NCI-H1092 treated with DMSO at 0.1 percent for 48 hours (cell line): ENCODE data around the gene OR56B1.
"Not testable (repeated sequence)": the region's sequence is repeated elsewhere in the genome, so short reads cannot be mapped to it uniquely, and the experiment has no call there.

Experiments used
- DNase-seq: peaks from one replicate; lab custom pipeline; 2025; lab: John Stamatoyannopoulos, UW

Gene OR56B1, protein sequence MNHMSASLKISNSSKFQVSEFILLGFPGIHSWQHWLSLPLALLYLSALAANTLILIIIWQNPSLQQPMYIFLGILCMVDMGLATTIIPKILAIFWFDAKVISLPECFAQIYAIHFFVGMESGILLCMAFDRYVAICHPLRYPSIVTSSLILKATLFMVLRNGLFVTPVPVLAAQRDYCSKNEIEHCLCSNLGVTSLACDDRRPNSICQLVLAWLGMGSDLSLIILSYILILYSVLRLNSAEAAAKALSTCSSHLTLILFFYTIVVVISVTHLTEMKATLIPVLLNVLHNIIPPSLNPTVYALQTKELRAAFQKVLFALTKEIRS

DNA sequence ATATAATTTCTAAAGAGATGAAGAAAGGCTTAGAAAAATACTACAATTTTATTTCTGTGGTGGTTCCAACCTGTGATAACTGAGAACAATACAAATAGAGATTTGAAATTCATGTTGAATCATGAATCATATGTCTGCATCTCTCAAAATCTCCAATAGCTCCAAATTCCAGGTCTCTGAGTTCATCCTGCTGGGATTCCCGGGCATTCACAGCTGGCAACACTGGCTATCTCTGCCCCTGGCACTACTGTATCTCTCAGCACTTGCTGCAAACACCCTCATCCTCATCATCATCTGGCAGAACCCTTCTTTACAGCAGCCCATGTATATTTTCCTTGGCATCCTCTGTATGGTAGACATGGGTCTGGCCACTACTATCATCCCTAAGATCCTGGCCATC, at the start of gene OR56B1:
OR56B1 (plus strand) TSS at position 53 of the 400 bp plus-strand sequence; CDS start at position 122, 69 bp downstream.
- DNase-seq: no peak

DNA sequence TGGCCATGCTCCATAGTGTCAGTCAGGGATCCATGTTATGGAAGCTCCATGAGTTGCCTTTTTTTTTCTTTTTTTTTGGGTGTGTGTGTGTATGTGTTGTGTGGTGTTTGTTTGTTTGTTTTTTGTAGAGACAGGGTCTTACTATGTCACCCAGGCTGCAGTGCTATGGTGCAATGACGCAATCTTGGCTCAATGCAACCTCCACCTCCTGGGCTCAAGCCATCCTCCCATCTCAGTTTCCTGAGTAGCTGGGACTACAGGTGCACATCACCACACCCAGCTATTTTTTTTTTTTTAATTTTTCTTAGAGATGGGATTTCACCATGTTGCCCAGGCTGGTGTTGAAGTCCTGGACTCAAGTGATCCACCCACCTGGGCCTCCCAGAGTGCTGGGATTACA, 47.8 kb upstream of the OR56B1 start:
- DNase-seq: no peak

DNA sequence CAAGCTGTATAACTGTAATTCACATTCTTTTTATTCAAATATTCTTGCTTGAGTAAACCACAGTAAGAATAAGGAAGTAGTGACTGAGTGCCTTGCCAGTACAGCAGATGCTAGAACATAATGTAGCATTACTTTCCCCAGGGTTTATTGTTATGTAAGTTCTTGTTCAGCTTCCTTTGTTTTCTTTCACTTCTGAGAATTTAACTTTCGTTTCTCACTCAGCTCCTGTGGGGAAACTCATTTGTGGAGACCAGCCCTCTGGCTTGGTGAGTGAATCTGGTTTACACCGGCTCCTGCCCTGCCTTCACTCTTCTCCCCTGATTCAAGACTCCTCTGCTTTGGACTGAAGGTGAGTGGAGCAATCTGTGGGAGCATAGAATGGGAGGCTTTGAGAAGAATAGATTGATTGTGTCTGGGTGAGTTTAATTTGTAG, 46.7 kb upstream of the OR56B1 start, which contains the start of gene TRIM22:
TRIM22 (plus strand) TSS at position 240 of the 433 bp plus-strand sequence. CDS start 6,443 bp downstream, outside the sequence.
- no peak for DNase-seq

DNA sequence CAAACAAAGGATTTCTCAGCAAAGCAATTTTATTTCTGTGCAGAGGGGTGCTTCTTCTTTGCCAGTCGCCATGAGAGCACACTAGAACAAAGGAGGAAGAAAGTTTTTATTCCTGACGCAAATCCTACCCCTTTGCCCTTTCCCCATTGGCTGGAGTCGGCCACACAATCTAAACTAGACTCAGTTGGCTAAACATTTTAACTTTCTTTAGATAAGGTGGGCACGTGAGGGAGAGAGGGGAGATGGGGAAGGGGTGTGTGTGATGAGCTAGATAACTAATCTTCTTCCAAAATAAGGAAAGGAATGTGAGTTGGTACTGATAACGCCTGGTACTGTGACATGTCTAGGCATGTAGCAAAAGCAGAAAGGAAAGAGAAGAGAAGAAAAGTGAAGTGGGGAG, 46.0 kb upstream of the OR56B1 start:
- DNase-seq: no peak

DNA sequence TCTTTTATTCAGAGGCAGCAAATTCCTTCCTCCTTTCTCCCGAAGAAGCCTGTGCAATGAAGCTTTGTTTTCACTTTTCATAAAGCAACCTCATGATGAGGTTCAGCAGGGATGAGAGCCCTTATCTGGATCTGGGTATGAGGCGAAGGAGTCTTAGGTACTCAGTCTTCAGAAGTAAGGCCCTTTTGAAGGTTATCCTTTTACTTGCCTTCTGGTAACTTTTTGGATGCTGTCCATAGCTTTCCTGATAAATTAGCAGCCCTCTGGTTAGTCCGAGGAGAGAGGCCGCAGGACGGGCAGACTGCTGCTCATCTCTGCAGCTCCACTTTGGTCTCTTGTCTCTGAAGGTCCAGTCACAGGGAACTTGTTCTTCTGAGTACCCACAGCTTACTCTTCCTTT, 45.5 kb upstream of the OR56B1 start:
- no peak for DNase-seq

DNA sequence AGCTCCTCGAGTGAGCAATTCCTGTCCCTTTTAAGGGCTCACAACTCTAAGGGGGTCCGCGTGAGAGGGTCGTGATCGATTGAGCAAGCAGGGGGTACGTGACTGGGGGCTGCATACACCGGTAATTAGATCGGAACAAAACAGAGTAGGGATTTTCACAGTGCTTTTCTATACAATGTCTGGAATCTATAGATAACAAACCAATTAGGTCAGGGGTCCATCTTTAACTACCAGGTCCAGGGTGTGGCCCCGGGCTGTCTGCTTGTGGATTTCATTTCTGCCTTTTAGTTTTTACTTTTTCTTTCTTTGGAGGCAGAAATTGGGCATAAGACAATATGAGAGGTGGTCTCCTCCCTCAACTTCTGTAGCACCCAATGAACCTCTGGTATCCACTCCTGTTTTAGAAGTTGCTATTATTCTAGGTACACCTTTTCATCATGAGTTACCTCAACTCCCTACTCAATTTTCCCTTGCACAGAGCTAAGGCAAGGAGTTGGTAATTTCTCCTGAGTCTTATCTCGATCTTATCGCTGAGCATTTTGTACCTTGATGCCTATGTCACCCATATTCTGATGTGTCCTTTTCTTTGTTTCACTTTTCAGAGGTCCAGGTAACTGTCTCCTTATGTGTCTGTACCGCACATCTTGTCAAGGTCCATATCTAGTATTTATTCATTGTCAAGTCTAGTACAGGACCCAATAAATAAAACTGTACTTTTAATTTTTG, 44.8 kb upstream of the OR56B1 start:
- not testable (repeated sequence) for DNase-seq

DNA sequence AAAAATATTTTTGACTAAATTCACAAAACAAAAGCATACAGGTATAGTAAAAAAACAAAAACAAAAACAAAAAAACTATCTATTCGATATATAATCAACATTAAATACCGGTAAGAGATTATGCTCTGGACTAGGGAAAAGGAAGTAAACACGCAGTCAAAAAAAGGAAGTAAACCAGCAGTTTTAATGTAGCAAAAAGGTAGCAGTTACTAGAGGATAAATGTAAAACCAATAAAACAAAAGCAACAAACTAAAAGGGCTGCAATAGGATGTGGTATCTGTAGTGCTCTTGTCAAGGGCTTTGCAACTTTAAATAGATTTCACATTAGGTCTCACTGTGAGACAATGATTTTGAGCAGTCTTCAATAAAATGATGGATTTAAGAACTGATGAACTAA, 44.3 kb upstream of the OR56B1 start:
- no peak for DNase-seq

DNA sequence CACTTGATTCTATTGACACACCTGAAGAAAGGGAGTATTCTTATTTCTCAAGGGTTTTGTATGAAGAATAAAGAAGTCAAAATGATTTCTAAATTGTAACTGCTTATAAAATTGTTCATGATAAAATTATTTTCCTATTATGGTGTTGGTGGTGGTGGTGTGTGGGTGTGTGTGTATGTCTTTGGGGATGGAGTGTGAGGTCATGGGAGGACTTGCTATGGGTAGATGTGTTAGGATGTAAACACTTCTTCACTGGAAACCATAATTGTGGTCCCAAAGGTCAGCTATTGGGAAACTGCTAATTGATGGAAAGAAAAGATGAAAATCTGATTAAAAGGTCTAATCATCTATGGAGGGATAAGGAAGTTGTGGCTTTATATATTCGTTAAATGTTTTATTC, 41.6 kb upstream of the OR56B1 start:
- no peak for DNase-seq

DNA sequence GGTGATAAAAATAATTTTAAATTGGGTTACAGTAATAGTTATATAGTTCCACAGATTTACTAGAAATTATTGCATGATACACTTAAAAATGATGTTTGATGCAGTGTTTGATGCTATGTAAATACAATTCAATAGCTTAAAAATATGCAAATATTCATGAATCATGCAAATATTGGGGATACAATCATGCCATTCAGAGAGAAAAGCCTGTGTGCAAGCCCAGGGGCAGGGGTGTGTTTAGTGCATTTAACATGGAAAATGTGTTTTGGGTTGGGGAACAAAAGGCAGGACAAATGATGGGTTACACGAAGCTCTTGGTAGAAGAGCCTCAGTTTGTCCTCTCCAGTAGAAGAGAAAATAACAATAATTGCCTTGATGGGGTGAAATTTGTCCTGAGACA, 40.7 kb upstream of the OR56B1 start:
- DNase-seq: no peak

DNA sequence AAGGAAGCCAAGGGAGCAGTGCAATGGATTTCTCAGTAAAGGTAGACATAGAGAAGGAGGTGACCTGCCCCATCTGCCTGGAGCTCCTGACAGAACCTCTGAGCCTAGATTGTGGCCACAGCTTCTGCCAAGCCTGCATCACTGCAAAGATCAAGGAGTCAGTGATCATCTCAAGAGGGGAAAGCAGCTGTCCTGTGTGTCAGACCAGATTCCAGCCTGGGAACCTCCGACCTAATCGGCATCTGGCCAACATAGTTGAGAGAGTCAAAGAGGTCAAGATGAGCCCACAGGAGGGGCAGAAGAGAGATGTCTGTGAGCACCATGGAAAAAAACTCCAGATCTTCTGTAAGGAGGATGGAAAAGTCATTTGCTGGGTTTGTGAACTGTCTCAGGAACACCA, 40.0 kb upstream of the OR56B1 start:
- no peak for DNase-seq

DNA sequence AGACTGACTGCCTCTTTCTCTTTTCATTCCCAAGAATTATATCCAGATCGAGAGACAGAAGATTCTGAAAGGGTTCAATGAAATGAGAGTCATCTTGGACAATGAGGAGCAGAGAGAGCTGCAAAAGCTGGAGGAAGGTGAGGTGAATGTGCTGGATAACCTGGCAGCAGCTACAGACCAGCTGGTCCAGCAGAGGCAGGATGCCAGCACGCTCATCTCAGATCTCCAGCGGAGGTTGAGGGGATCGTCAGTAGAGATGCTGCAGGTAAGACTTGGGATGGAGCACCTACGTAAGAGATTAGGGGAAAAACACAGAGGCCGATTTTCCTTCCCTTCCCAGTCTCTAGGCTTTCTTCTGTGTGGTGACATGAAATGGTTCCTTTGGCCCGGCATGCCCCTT, 38.0 kb upstream of the OR56B1 start:
- DNase-seq: no peak

DNA sequence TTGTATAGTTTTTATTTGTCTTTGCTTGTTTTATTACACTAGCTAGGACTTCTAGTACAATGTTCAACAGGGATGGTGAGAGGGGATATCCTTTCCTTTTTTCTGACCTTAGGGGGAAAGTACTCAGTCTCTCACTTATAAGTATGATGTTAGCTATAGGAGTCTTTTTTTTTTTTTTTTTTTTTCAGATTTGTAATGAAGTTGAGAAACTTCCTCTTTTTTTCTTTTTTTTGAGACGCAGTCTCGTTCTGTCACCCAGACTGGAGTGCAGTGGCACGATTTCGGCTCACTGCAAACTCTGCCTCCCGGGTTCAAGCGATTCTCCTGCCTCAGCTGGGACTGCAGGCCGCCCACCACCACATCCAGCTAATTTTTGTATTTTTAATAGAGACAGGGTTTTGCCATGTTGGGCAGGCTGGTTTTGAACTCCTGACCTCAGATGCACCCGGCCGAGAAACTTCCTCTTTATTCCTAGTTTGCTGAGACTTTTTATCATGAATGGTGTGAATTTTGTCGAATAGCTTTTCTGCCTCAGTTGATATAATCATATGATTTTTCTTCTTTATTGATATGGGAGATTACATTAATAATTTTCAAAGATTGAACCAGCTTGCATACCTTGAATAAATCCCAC, 35.7 kb upstream of the OR56B1 start:
- DNase-seq: no peak

DNA sequence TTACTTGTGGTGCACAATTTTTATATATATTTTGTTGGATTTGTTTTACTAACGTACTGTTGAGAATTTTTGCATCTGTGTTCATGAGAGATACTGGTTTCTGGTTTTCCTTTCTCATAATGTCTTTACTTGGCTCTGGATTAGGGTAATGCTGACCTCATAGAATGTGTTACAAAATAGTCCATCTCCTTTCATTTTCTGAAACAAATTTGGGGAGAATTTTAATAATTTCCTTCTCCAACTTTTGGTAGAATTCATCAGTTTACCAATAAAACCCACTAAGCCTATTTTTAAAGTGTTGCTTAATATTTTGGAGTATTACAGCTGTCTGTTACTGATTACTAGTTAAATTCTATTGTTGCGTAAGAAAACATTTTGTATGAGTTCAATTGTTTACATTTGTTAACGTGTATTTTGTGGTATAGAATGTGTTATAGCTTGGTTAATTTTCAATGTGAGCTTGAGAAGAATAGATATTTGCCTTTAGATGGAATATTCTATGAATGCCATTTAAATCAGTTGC, 35.1 kb upstream of the OR56B1 start:
- no peak for DNase-seq

DNA sequence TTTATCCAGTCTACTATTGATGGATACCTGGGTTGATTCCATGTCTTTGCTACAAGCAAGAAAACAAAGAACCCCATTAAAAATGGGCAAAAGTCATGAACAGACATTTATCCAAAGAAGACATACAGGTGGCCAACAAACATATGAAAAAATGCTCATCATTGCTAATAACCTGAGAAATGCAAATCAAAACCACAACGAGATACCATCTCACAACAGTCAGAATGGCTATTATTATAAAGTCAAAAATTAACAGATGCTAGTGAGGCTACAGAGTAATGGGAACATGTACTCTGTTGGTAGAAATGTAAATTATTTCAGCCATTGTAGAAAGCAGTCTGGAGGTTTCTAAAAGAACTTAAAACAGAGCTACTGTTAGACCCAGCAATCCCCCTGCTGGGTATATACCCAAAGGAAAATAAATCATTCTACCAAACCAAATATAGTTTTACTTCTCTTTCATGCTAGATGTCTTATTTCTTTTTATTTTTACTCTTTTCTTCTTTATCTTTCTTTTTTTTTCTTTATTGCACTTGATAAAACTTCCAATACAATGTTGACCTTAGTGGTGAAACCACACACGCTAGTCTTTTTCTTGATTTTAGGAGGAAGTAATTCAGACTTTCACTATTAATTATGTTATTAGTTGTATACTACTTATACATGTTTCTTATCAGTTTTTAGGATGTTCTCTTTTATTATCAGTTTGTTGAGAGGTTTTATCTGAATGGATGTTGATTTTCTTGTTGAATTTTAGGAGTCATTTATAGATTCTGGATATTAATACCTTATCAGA, 32.3 kb upstream of the OR56B1 start:
- no peak for DNase-seq

DNA sequence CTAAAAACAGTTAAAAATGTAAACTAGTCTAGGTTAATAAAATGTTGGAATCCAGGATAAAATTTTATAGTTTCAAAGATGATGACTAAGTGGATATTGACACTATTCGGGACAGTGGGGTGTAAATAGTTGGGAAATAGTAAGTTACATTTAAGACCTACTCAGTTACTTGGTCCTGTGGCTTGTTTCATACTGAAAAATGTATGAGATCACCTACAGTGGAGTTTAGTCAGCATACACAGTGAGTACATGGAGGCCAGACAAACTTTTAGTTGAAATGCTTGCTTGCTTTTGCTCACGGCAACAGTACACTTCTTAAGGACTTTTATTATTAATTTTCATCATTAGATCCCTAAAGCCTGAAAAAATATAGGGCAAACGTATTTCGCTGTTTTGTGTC, 30.6 kb upstream of the OR56B1 start:
- DNase-seq: no peak

DNA sequence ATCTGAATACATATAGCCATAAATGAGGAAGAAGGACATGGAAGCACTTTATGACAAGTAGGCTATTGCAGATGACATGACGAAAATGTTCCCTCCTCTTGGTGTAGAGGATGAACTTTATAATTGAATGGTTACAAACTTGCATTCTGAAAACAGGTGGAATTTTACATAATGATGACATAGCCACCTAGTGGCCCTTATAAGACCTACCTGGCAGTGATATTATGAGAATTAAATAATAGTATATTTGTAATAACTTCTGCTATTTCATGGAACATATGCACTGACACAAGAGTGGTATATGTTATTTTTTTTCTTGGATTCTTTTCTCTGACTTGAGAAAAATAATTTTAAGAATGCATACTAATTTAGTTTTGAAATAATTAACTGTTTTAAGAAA, 23.7 kb upstream of the OR56B1 start:
- DNase-seq: no peak

DNA sequence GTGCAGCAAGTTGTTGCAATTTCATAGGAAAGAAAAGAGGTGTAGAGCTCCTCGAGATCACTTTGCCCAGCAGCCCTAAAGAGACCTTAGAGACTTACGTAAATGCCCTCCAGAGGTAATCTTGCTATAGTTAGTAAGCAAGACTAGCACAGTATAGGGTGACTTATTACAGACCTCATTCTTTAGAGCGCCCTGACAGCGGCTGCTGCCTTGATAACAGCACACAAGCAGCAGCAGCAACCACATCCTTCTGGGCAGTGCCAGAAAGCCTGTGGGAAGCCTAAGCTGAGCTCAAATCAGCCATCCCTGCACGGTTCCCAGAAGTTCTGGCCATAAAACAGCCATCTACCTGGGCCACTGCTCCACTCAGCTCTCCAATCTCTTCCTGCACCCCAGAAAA, 22.6 kb upstream of the OR56B1 start:
- no peak for DNase-seq

DNA sequence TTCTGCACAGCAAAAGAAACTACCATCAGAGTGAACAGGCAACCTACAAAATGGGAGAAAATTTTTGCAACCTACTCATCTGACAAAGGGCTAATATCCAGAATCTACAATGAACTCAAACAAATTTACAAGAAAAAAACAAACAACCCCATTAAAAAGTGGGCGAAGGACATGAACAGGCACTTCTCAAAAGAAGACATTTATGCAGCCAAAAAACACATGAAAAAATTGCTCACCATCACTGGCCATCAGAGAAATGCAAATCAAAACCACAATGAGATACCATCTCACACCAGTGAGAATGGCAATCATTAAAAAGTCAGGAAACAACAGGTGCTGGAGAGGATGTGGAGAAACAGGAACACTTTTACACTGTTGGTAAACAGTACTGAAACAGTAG, 19.7 kb upstream of the OR56B1 start:
- DNase-seq: not testable (repeated sequence)

DNA sequence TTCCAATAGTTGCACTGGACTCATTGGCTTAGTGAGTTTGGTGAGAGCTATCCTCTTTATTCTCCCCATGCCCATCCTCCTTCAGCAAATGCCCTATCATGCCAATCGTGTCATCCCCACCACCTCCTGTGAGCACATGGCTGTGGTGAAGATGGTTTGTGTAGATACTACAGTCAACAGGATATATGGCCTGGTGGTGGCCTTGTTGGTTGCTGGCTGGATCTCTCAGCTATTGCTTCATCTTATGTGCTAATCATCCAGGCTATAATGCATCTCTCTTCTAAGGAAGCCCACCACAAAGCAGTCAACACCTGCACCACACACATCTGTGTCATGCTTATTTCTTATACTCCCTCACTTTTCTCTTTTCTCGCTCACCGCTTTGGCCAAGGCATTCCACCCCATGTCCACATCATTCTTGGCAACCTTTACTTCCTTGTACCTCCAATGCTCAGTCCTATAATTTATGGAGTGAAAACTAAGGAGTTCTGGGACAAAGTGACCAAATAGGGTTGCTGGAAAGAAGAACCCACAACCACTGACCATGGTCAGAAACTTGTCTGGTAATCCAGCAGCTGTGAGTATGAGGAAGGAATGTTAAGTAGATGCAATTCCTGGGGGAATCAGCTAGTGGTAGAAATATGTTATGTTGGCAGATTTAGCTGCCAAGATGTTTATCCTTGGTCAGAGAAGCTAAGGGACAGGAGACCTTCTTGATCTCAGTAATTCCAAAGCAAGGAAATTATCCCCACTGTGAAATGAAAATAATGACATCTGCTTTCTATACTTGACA, 16.3 kb upstream of the OR56B1 start:
- no peak for DNase-seq

DNA sequence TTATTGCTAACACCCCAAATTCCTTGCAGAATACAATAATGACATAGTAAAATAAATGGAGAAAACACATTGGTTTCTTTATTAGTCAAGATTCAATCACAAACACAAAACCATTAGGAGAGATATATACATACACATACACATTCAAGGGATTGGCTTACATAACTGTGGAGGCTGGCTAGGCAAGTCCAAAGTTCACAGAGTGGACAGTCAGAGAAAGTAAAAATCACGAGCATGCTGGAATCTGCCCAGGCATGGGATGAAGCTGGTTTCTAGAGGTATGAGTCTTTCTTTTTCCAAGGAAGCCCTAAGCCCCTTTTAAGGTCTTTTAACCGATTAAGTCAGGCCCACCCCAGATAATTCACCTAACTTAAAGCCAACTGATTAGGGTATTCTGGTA, 13.6 kb upstream of the OR56B1 start:
- no peak for DNase-seq

DNA sequence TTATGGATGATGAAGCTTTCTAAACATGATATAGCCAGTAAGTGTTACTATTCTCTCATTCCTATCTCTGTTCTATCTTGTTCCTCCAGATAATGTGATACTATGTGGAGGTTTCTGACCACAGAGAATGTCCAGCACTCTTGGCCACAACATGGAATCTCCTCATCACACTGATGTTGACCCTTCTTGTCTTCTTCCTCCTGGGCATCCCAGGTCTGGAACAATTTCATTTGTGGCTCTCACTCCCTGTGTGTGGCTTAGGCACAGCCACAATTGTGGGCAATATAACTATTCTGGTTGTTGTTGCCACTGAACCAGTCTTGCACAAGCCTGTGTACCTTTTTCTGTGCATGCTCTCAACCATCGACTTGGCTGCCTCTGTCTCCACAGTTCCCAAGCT, 9.9 kb upstream of the OR56B1 start:
- no peak for DNase-seq
